Natural killer cell treated with Interleukin-12 subunit alpha and Interleukin-12 subunit beta and Interleukin-15 and Interleukin-18, amount 100 ng/mL, for 72 hours (primary cell): Measurements from ENCODE around the gene CRIM1. TPM values are rescaled to one million over a fixed set of nuclear protein-coding genes. Genes with fewer than 3 reads are reported as not detected.
"Not testable (repeated sequence)": the region's sequence is repeated elsewhere in the genome, so short reads cannot be mapped to it uniquely, and the experiment has no call there.

ENCODE experiments used
- ATAC-seq, 2 donors: fragments of 150-1000 bp; cut with Tn5 transposase in 1 of 2; sonication (Bioruptor Pico), chemical (Tn5 transposase) in 1 of 2; 2 replicates each; pipeline ENCODE4 v1.10.0; 2021
- DNase-seq: peaks from one replicate; pipeline ENCODE4 v3.0.0; 2022; ENCODE audit warnings: low spot score
- H3K27ac Mint-ChIP-seq, 2 donors: 1 replicate in 1 of 2; 2 replicates in 1 of 2; pipeline ENCODE4 v1.8.0; 2022; ENCODE audit warnings: mixed read lengths in 2 of 2, mild to moderate bottlenecking in 1 of 2, moderate library complexity in 1 of 2
- H3K27me3 Mint-ChIP-seq, 2 donors: 1 replicate in 1 of 2; 2 replicates in 1 of 2; pipeline ENCODE4 v1.8.0; 2022; ENCODE audit warnings: mixed read lengths in 2 of 2
- H3K36me3 Mint-ChIP-seq: one replicate; pipeline ENCODE4 v1.8.0; 2022; ENCODE audit warnings: mixed read lengths
- H3K4me1 Mint-ChIP-seq, 2 donors: 1 replicate in 1 of 2; 2 replicates in 1 of 2; pipeline ENCODE4 v1.8.0; 2022; ENCODE audit warnings: low read depth in 2 of 2, mixed read lengths in 2 of 2, mild to moderate bottlenecking in 1 of 2
- H3K4me3 Mint-ChIP-seq: one replicate; pipeline ENCODE4 v1.8.0; 2022; ENCODE audit warnings: mixed read lengths
- H3K9me3 Mint-ChIP-seq: 2 replicates; pipeline ENCODE4 v1.8.0; 2022; ENCODE audit warnings: mixed read lengths
- total RNA-seq, 2 donors: library from RNA; stranded (reverse); gene quantifications; one replicate each; pipeline ENCODE4 v1.2.3, GENCODE V29; 2022

The CRIM1 gene, protein sequence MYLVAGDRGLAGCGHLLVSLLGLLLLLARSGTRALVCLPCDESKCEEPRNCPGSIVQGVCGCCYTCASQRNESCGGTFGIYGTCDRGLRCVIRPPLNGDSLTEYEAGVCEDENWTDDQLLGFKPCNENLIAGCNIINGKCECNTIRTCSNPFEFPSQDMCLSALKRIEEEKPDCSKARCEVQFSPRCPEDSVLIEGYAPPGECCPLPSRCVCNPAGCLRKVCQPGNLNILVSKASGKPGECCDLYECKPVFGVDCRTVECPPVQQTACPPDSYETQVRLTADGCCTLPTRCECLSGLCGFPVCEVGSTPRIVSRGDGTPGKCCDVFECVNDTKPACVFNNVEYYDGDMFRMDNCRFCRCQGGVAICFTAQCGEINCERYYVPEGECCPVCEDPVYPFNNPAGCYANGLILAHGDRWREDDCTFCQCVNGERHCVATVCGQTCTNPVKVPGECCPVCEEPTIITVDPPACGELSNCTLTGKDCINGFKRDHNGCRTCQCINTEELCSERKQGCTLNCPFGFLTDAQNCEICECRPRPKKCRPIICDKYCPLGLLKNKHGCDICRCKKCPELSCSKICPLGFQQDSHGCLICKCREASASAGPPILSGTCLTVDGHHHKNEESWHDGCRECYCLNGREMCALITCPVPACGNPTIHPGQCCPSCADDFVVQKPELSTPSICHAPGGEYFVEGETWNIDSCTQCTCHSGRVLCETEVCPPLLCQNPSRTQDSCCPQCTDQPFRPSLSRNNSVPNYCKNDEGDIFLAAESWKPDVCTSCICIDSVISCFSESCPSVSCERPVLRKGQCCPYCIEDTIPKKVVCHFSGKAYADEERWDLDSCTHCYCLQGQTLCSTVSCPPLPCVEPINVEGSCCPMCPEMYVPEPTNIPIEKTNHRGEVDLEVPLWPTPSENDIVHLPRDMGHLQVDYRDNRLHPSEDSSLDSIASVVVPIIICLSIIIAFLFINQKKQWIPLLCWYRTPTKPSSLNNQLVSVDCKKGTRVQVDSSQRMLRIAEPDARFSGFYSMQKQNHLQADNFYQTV
- total RNA-seq, result 10 to 100 TPM in 1 of 2 donors, 1 to 10 TPM in 1; 6.6 to 13.6 TPM

- peaks cover 8 to 16% of the 10 kb centered on the region in 2 donors for H3K27me3 Mint-ChIP-seq
- peak within 1 kb of the TSS in 1 of 2 donors; percentile 54 for H3K27ac Mint-ChIP-seq
- DNase-seq (peak; percentile 78), ATAC-seq (peak; percentile 80 to 88)
- no peaks in the 10 kb centered on the region for H3K9me3 Mint-ChIP-seq
- peaks cover 29 to 31% of the 10 kb centered on the region in 2 donors for H3K4me1 Mint-ChIP-seq
- no peaks in the 10 kb centered on the region for H3K36me3 Mint-ChIP-seq
- H3K4me3 Mint-ChIP-seq, result peak within 1 kb of the TSS; percentile 83
Observed at GRCh38 chr2:36355151-36355889, at the start of gene CRIM1. Gene CRIM1 (plus strand): TSS chr2:36355778. CDS start chr2:36356293, 515 bp downstream.

- ATAC-seq (no peak), DNase-seq (no peak)
- H3K9me3 Mint-ChIP-seq, result peaks cover 4% of the 10 kb centered on the region
- H3K4me3 Mint-ChIP-seq, result no peak overlapping the region
- peaks cover 13 to 29% of the 10 kb centered on the region in 2 donors for H3K4me1 Mint-ChIP-seq
- peaks cover 0 to 4% of the 10 kb centered on the region in 2 donors for H3K27me3 Mint-ChIP-seq
- H3K27ac Mint-ChIP-seq, result no peak overlapping the region
- H3K36me3 Mint-ChIP-seq, result peaks cover 17% of the 10 kb centered on the region
Observed at GRCh38 chr2:36307441-36307840, 48.1 kb upstream of the CRIM1 start.

DNA sequence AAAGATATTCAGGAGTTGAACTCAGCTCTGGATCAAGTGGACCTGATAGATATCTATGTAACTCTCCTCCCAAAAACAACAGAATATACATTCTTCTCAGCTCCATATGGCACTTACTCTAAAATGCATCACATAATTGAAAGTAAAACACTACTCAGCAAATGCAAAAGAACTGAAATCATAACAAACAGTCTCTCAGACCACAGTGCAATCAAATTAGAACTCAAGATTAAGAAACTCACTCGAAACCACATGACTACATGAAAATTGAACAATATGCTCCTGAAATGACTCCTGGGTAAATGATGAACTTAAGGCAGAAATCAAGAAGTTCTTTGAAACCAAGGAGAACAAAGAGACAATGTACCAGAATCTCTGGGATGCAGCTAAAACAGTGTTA, 45.1 kb upstream of the CRIM1 start:
- not testable (repeated sequence) for ATAC-seq
- peaks cover 13 to 37% of the 10 kb centered on the region in 2 donors for H3K4me1 Mint-ChIP-seq
- H3K27ac Mint-ChIP-seq, result peak overlapping the region; percentile 2 to 46

GRCh38 chr2:36318547-36318946, 37.0 kb upstream of the CRIM1 start:
- Mint-ChIP-seq H3K27me3 (peaks cover 0 to 4% of the 10 kb centered on the region in 2 donors), H3K27ac (no peak overlapping the region), H3K4me3 (no peak overlapping the region), H3K4me1 (peaks cover 0 to 3% of the 10 kb centered on the region in 2 donors), H3K36me3 (peaks cover 11% of the 10 kb centered on the region), H3K9me3 (peaks cover 2% of the 10 kb centered on the region)
- ATAC-seq (no peak), DNase-seq (no peak)

More for the DNA sequence above, 45.1 kb upstream of the CRIM1 start:
- not testable (repeated sequence) for DNase-seq, H3K9me3 Mint-ChIP-seq, H3K27me3 Mint-ChIP-seq
- Mint-ChIP-seq H3K36me3 (peaks cover 30% of the 10 kb centered on the region), H3K4me3 (peak overlapping the region; percentile 65)

- DNase-seq (no peak), ATAC-seq (no peak)
- Mint-ChIP-seq H3K27ac (no peak overlapping the region), H3K9me3 (no peaks in the 10 kb centered on the region), H3K4me3 (no peak overlapping the region), H3K4me1 (peaks cover 0 to 3% of the 10 kb centered on the region in 2 donors), H3K27me3 (peaks cover 0 to 3% of the 10 kb centered on the region in 2 donors), H3K36me3 (peaks cover 2% of the 10 kb centered on the region)
Observed at GRCh38 chr2:36322108-36322507, 33.5 kb upstream of the CRIM1 start.

DNA sequence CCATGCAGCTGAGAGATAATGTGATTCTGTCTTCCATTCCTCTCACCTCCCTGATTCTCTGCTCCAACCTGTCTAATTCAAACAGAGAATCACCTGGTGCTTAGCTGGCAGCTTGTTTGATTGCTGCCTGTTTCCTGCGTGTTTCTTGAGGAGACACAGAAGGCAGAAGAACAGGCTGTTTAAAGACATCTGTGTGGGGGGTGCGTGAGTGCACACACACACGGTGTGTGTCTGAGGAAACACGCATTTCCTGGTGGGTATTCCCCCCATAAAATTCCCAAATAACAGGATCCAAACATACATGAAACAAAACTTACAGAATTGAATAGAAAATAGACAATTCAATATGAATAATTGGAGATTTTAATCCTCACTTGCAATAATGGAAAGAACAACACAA, 29.3 kb upstream of the CRIM1 start:
- no peak for ATAC-seq
- no peaks in the 10 kb centered on the region for H3K9me3 Mint-ChIP-seq
- no peak overlapping the region for H3K4me3 Mint-ChIP-seq
- peaks cover 0 to 3% of the 10 kb centered on the region in 2 donors for H3K4me1 Mint-ChIP-seq
- no peaks in the 10 kb centered on the region for H3K36me3 Mint-ChIP-seq
- H3K27ac Mint-ChIP-seq, result no peak overlapping the region
- no peak for DNase-seq
- no peaks in the 10 kb centered on the region for H3K27me3 Mint-ChIP-seq

DNA sequence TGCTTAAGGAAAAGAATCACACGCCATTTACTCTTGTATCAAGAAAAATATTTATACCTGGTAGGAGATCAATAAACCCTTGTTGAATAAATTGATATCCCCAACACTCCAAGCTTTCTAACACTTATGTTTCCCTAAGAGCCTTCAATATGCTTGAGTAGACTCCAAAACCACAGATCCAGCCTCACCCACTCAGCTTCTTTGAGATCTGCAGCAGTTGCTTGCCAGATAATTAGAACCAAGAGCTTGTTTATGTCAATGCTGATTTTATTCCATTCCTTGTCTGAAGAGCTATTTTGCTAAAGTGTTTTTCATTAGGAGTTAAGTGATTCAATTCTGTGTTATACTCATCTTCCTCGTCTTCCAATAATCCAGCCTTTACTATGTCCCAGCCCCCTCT, 26.3 kb upstream of the CRIM1 start:
- H3K27me3 Mint-ChIP-seq, result no peaks in the 10 kb centered on the region

GRCh38 chr2:36329746-36330472, 25.7 kb upstream of the CRIM1 start:
- H3K27me3 Mint-ChIP-seq, result no peaks in the 10 kb centered on the region
- no peak overlapping the region for H3K27ac Mint-ChIP-seq
- DNase-seq, result no peak
- no peak overlapping the region for H3K4me3 Mint-ChIP-seq
- no peaks in the 10 kb centered on the region for H3K9me3 Mint-ChIP-seq
- H3K4me1 Mint-ChIP-seq, result peaks cover 0 to 5% of the 10 kb centered on the region in 2 donors
- no peaks in the 10 kb centered on the region for H3K36me3 Mint-ChIP-seq
- ATAC-seq, result no peak

More for the DNA sequence above, 26.3 kb upstream of the CRIM1 start:
- DNase-seq, result no peak
- Mint-ChIP-seq H3K36me3 (no peaks in the 10 kb centered on the region), H3K4me1 (peaks cover 0 to 5% of the 10 kb centered on the region in 2 donors), H3K9me3 (no peaks in the 10 kb centered on the region), H3K4me3 (no peak overlapping the region), H3K27ac (no peak overlapping the region)
- no peak for ATAC-seq

DNA sequence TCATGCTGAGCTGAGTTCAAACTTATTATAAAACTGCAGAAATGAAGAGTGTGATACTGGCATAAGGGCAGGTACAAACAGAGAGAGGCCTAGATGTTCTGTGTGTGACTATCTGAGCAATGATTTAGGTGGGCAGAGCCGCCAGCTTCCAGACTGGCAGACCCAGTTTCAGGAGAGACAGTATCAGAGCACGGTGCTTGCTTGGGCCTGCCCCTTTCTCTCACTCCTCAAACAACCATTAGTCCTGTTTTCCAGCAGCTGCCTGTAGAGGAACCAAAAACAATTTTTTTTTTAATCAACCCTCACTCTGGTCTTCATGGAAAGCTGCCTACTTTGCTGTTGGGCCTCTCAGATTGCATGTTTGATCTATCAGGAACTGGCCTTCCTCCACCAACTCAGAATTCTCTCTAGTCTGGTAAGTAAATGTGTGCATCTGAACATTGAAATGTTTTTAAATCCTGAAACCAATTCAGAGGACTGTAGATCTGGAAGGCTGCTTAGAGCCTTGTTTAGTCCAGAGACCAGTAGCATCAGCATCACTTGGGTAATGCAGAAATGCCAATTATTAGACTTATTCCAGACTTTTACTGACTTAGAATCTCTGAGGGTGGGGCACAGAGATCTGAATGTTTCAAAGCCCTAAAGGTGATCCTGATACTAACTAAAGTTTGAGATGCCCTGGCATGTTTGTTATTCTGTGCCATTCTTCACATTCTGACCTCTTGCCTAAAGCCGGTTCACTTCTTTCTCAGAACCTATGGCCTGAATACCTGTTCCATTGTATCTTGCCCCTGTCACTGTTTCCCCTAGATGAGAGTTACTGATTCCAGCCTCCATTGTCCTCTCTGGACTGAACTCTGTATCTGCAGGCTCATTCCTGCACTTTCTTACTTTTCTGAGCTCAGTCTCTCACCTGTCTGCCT, 24.8 kb upstream of the CRIM1 start:
- peaks cover 6 to 11% of the 10 kb centered on the region in 2 donors for H3K4me1 Mint-ChIP-seq
- H3K9me3 Mint-ChIP-seq, result no peaks in the 10 kb centered on the region
- no peaks in the 10 kb centered on the region for H3K27me3 Mint-ChIP-seq
- no peaks in the 10 kb centered on the region for H3K36me3 Mint-ChIP-seq
- ATAC-seq (no peak), DNase-seq (no peak)
- H3K27ac Mint-ChIP-seq, result no peak overlapping the region
- no peak overlapping the region for H3K4me3 Mint-ChIP-seq

- DNase-seq (no peak), ATAC-seq (no peak)
- peaks cover 22 to 26% of the 10 kb centered on the region in 2 donors for H3K4me1 Mint-ChIP-seq
- H3K4me3 Mint-ChIP-seq, result no peak overlapping the region
- H3K27ac Mint-ChIP-seq, result no peak overlapping the region
- no peaks in the 10 kb centered on the region for H3K27me3 Mint-ChIP-seq
- H3K36me3 Mint-ChIP-seq, result no peaks in the 10 kb centered on the region
- H3K9me3 Mint-ChIP-seq, result no peaks in the 10 kb centered on the region
Observed at GRCh38 chr2:36333350-36334012, 22.1 kb upstream of the CRIM1 start.

- H3K27me3 Mint-ChIP-seq, result peaks cover 0 to 2% of the 10 kb centered on the region in 2 donors
- peak overlapping the region in 1 of 2 donors; percentile 47 for H3K27ac Mint-ChIP-seq
- peaks cover 26 to 29% of the 10 kb centered on the region in 2 donors for H3K4me1 Mint-ChIP-seq
- no peaks in the 10 kb centered on the region for H3K36me3 Mint-ChIP-seq
- ATAC-seq (no peak), DNase-seq (no peak)
- no peak overlapping the region for H3K4me3 Mint-ChIP-seq
- no peaks in the 10 kb centered on the region for H3K9me3 Mint-ChIP-seq
Observed at GRCh38 chr2:36335597-36335996, 20.0 kb upstream of the CRIM1 start.
